ENCODE data around the gene CDC6.

The CDC6 gene

DNA sequence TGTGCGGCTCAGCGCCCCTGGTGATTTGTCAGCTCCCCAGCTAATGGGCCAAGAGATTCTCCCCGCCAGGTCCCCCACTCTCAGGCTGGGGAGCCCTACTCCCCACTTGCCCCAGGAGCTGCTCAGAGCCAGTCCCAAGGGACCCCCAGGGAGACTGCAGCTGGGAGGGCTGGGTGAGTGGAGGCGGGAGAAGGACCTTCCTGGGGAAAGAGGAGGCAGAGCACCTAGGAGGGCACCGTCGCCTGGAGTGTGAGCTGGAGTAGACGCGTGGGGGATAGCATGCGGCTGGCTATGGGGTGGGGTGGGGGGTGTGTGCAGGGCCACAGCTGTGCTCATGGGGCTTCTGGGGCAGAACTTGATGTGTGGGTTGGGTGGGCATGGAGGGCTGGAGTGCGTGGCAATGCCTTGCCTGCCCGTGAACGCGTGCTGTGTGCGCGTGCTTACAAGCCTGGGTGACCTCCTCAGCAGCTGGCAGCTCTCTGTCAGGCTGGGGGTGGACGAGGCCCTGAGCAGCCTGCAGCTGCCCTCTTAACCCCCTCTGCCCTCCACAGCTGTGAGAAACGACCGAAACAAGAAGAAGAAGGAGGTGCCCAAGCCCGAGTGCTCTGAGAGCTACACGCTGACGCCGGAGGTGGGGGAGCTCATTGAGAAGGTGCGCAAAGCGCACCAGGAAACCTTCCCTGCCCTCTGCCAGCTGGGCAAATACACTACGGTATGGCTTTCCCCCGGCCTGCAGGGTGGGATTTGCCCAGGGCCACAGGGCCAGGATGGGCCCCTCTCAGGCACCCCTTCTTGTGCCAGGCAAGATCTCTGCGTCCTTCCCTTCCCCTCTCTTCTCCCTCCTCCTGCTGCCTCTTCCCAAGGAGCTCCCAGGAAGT, 63.9 kb downstream of the CDC6 start:
- DNase-seq (ENCODE audit: low read depth in 2 of 2) = no peak

DNA sequence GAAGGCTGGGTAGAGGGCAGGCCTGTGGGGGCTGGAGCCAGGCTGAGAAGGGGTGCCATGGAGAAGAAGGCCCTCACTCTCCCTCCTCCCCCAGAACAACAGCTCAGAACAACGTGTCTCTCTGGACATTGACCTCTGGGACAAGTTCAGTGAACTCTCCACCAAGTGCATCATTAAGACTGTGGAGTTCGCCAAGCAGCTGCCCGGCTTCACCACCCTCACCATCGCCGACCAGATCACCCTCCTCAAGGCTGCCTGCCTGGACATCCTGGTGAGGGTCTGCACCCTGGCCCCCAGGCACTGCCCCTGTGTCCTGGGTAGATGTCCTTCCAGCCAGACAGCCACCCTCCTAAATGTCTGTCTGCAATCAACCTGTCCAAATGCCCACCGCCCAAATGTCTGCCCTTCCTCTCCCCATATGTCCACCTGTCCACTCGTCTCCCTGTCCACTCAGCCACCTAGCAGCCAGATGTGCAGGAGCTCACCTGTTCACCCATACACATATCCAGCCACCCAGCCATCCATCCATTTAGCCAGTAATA, 64.6 kb downstream of the CDC6 start:
- no peak for DNase-seq (ENCODE audit: low read depth in 2 of 2)

DNA sequence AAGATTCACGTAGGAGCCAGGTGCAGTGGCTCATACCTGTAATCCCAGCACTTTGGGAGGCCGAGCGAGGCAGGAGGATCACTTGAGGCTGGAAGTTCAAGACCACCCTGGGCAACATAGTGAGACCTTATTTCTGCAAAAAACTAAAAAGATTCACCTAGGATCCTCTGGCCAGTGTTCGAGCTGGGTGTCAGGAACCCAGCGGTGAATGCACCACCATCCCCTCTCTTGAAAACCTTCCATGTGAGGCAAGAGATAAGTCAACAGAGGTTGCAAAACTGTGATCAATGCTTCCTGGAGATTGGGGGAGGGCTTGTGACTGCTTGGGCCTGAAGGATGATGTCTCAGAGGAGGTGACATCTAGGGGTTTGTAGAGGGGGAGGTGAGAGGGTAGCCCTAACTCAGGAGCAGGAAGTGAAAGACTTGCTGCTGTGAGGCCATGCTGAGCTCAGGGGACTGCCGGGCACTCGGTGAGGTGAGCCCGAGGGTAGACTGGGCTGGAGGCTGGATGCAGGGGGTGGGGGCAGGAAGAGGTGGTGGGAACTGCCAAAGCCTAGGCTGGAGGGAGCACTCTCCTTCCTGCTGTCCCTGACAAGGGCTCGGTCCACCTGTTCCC, 65.2 kb downstream of the CDC6 start:
- DNase-seq (ENCODE audit: low read depth in 2 of 2) = no peak

All from activated CD8-positive, alpha-beta memory T cell treated with anti-CD3 and anti-CD28 coated beads for 4 hours (primary cell).